ENCODE results near the gene TEFM. TPM values are rescaled to one million over a fixed set of nuclear protein-coding genes. Genes with fewer than 3 reads are reported as not detected.

TEFM gene
- total and polyA plus RNA-seq, 2 of the 8 experiments (the other 6 are each of a cell fraction or from before 2014, with no cell fraction given), result 6.1 to 10.9 TPM

DNA sequence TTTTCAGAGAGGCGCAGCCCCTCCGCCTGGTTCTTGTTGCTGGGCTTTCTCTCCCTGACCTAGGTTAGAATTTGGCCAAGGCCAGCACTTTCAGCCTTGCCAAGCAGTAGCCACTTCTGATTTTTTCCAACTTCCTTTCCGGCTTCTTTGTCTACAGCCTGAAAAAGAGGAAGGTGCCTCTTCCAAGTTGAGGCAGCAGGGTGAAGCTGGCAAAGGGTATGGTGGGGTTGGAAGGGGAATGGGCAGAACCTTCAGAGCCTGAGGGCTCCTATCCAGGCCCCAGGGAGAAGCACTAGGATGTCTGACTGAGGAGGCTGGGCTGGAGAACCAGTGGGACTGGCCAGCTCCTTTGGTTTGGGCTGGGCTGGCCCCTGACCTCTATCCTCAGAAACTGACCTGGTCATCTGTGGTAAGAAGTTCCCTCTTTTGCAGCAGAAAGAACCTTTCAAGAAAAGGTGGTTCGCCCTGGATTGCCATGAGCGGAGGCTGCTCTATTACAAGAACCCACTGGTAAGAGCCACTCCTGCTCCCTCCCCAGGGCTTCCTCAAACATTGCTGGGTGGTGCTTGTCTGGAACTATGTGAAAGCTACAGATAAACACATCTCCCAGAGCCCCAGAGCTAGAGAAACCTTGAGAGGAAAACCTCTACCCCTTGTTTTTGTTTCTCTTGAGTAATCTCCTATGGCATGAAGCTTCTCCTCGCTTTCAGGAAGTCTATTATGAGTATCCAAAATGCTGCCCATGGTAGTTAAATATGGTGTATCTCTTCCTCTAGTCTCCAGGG lies 48.2 kb upstream of the TEFM start:
- Histone ChIP-seq H3K27me3 (replicated peaks in 1 of 4; ENCODE audit: control insufficient read depth in 3 of 4, extremely low read depth in 1 of 4, insufficient read depth in 3 of 4, low read length in 3 of 4) (no peaks in the 10 kb centered on the region; a peak in 1 of 7 replicates), H3K4me3 (ENCODE audit: extremely low read depth in 1 of 4, insufficient read depth in 2 of 4, low read depth in 3 of 4, low read length in 4 of 4) (no peak overlapping the region), H2BK120ac (replicated peaks; ENCODE audit: low read depth, low read length) (no peak overlapping the region), H3K9ac (replicated peaks in 1 of 4; ENCODE audit: extremely low read depth in 1 of 4, low read depth in 3 of 4, low read length in 3 of 4) (no peak overlapping the region), H2BK20ac (ENCODE audit: low read length) (no peak overlapping the region), H2BK12ac (ENCODE audit: low read depth, low read length) (no peak overlapping the region), H4K20me1 (replicated peaks in 1 of 2; ENCODE audit: control insufficient read depth in 1 of 2, insufficient read depth in 2 of 2, low read length in 2 of 2) (no peaks in the 10 kb centered on the region), H3K4me1 (replicated peaks in 1 of 4; ENCODE audit: control insufficient read depth in 3 of 4, insufficient read depth in 4 of 4, low read length in 3 of 4) (peaks cover 0 to 3% (median 0%) of the 10 kb centered on the region in 4 experiments; a peak in 2 of 7 replicates), H3K4me2 (ENCODE audit: insufficient read depth in 1 of 2, low read depth in 2 of 2, low read length in 2 of 2) (no peak overlapping the region), H3K79me2 (ENCODE audit: control insufficient read depth in 1 of 2, insufficient read depth in 2 of 2, low read length in 2 of 2) (no peaks in the 10 kb centered on the region), H2BK15ac (ENCODE audit: low read length) (no peak overlapping the region), H4K91ac (replicated peaks; ENCODE audit: insufficient read length, low read length) (no peak overlapping the region), H3K9me3 (ENCODE audit: insufficient read depth in 2 of 2, low read depth in 1 of 2, low read length in 1 of 2) (no peaks in the 10 kb centered on the region), H3K14ac (ENCODE audit: insufficient read length) (no peak overlapping the region), H2AK5ac (ENCODE audit: low read depth, low read length) (no peak overlapping the region), H4K5ac (ENCODE audit: insufficient read length, low read depth, low read length) (no peak overlapping the region), H2BK5ac (ENCODE audit: low read depth, low read length) (no peak overlapping the region), H4K8ac (ENCODE audit: extremely low read depth, insufficient read depth, low read length) (no peak overlapping the region), H3K18ac (ENCODE audit: extremely low read depth, low read length) (no peak overlapping the region), H2AFZ (ENCODE audit: low read length) (no peak overlapping the region), H3K23ac (ENCODE audit: insufficient read length) (no peak overlapping the region), H3K27ac (ENCODE audit: low read depth, low read length) (no peak overlapping the region), H3K79me1 (ENCODE audit: low read depth, low read length) (no peaks in the 10 kb centered on the region), H3K4ac (replicated peaks; ENCODE audit: insufficient read length, low read depth, low read length) (no peak overlapping the region), H3K23me2 (ENCODE audit: low read depth, low read length) (no peaks in the 10 kb centered on the region), H3K56ac (replicated peaks; ENCODE audit: insufficient read length, low read depth, low read length) (no peak overlapping the region), H3K36me3 (ENCODE audit: control insufficient read depth in 2 of 4, insufficient read depth in 4 of 4, low read length in 3 of 4) (no peaks in the 10 kb centered on the region)
- DNase-seq (ENCODE audit: low read depth in 1 of 2, low spot score in 2 of 2) (no peak), FAIRE-seq (no peak)
- TF ChIP-seq GABPA (IDR thresholded peaks at IDR 0.05; ENCODE audit: borderline replicate concordance, insufficient read depth, low read length) (no peak), EGR1 (IDR thresholded peaks at IDR 0.05; ENCODE audit: borderline replicate concordance, low read depth, low read length) (no peak), CBX5 (IDR thresholded peaks at IDR 0.05; ENCODE audit: low read depth, low read length) (no peak), RFX5 (IDR thresholded peaks at IDR 0.05; ENCODE audit: borderline replicate concordance, low read depth, low read length) (no peak), POLR2A (IDR thresholded peaks at IDR 0.05; ENCODE audit: control extremely low read depth in 1 of 2, low read depth in 2 of 2, low read length in 2 of 2) (no peak), ASH2L (IDR thresholded peaks at IDR 0.05; ENCODE audit: low read length) (no peak), TBP (IDR thresholded peaks at IDR 0.05; ENCODE audit: low read depth, low read length) (no peak)
- TF ChIP-seq, protein P1, sequence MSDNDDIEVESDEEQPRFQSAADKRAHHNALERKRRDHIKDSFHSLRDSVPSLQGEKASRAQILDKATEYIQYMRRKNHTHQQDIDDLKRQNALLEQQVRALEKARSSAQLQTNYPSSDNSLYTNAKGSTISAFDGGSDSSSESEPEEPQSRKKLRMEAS (IDR thresholded peaks at IDR 0.05), result no peak
- TF ChIP-seq, protein P2, sequence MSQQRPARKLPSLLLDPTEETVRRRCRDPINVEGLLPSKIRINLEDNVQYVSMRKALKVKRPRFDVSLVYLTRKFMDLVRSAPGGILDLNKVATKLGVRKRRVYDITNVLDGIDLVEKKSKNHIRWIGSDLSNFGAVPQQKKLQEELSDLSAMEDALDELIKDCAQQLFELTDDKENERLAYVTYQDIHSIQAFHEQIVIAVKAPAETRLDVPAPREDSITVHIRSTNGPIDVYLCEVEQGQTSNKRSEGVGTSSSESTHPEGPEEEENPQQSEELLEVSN (IDR thresholded peaks at IDR 0.05), result no peak
- 88% methylated on average over 6 of the region's 6 CpGs; no CpG with 5 or more reads in 1 of the 2 experiments for WGBS, 2 experiments (ENCODE audit: extremely low coverage in 1 of 2, insufficient coverage in 1 of 2, insufficient read length in 1 of 2, insufficient replicate concordance in 2 of 2, low coverage in 1 of 2, low lambda C conversion rate in 2 of 2, missing lambda C conversion rate in 1 of 2)
- CTCF ChIA-PET (ENCODE audit: partially characterized antibody), result no interaction called here
- POLR2A ChIA-PET (ENCODE audit: partially characterized antibody), result no interaction called here
